ENCODE data around the gene SF3B5.

The SF3B5 gene

GRCh38 chr6:144123836-144124235 is 28.5 kb upstream of the SF3B5 start:
- TF ChIP-seq CTCF (IDR thresholded peaks at IDR 0.05; ENCODE audit: extremely low read depth, missing control alignments), result no peak
- DNase-seq (ENCODE audit: low spot score), result no peak

GRCh38 chr6:144123421-144123820 is 28.0 kb upstream of the SF3B5 start:
- DNase-seq (ENCODE audit: low spot score), result no peak
- no peak for TF ChIP-seq CTCF (IDR thresholded peaks at IDR 0.05; ENCODE audit: extremely low read depth, missing control alignments)

GRCh38 chr6:144122861-144123260 is 27.5 kb upstream of the SF3B5 start:
- TF ChIP-seq CTCF (IDR thresholded peaks at IDR 0.05; ENCODE audit: extremely low read depth, missing control alignments), result no peak
- no peak for DNase-seq (ENCODE audit: low spot score)

GRCh38 chr6:144119376-144119775 is 24.0 kb upstream of the SF3B5 start:
- no peak for TF ChIP-seq CTCF (IDR thresholded peaks at IDR 0.05; ENCODE audit: extremely low read depth, missing control alignments)
- DNase-seq (ENCODE audit: low spot score), result no peak

- DNase-seq (ENCODE audit: low spot score), result no peak
- no peak for TF ChIP-seq CTCF (IDR thresholded peaks at IDR 0.05; ENCODE audit: extremely low read depth, missing control alignments)
These were observed 19.8 kb upstream of the SF3B5 start for GRCh38 chr6:144115219-144115618.

GRCh38 chr6:144113366-144113765 is 18.0 kb upstream of the SF3B5 start:
- no peak for TF ChIP-seq CTCF (IDR thresholded peaks at IDR 0.05; ENCODE audit: extremely low read depth, missing control alignments)
- no peak for DNase-seq (ENCODE audit: low spot score)

- no peak for TF ChIP-seq CTCF (IDR thresholded peaks at IDR 0.05; ENCODE audit: extremely low read depth, missing control alignments)
- no peak for DNase-seq (ENCODE audit: low spot score)
These were observed 14.8 kb upstream of the SF3B5 start for GRCh38 chr6:144110210-144110609.
